Colonic mucosa (tissue), 4 donors: ENCODE results near the gene FABP3. TPM values are rescaled to one million over a fixed set of nuclear protein-coding genes. Genes with fewer than 3 reads are reported as not detected.
A peak's percentile ranks its signal among the peaks of the same experiment; 100 is the strongest.

ENCODE experiments used
- DNase-seq: peaks from one replicate; pipeline ENCODE4 v3.0.0-alpha.2; 2020
- H3K27ac ChIP-seq: fragments of 200-600 bp; one replicate; pipeline ENCODE4 v1.8.0; 2021
- H3K27me3 ChIP-seq: fragments of 200-600 bp; one replicate; pipeline ENCODE4 v1.8.0; 2021
- H3K36me3 ChIP-seq: fragments of 200-600 bp; one replicate; pipeline ENCODE4 v1.8.0; 2021
- H3K4me1 ChIP-seq: fragments of 200-600 bp; one replicate; pipeline ENCODE4 v1.8.0; 2021; ENCODE audit warnings: mild to moderate bottlenecking
- H3K4me3 ChIP-seq: fragments of 200-600 bp; one replicate; pipeline ENCODE4 v1.8.0; 2021
- H3K9ac ChIP-seq, 2 donors: one replicate each; pipeline ENCODE4 v1.7.0; 2013; ENCODE audit warnings: control low read depth in 2 of 2, low read depth in 2 of 2, low read length in 2 of 2
- H3K9me3 ChIP-seq: fragments of 200-600 bp; one replicate; pipeline ENCODE4 v1.8.0; 2021
- CTCF ChIP-seq: fragments of 200-600 bp; IDR thresholded peaks from one replicate; pipeline ENCODE4 v1.8.0; 2022; ENCODE audit warnings: antibody characterized with exemption, mild to moderate bottlenecking
- intact Hi-C: fragments of 100-400 bp; cut with DNase I; formaldehyde crosslinking; loops from one replicate; pipeline ENCODE4 v1.14.1; 2022
- total RNA-seq, 2 donors: library from RNA; stranded (reverse); fragmentation: NEBNext Ultra II Directional in 1 of 2; extraction: Animal tissue kit (Norgen Biotek cat#: 25700) in 1 of 2; gene quantifications; one replicate each; pipeline ENCODE4 v1.2.1, GENCODE V29; 2021
- donor health status: healthy.
- donor health status: DM: no; HTN: no; CAD: no.
- donor health status: DM: no; HTN: no; CAD: no.

FABP3 gene
- total RNA-seq, 2 donors from 2014 or later: 2.8 to 4.7 TPM

GRCh38 chr1:31412205-31412604, 39.3 kb upstream of the FABP3 start:
- Histone ChIP-seq H3K27ac (no peak overlapping the region), H3K4me3 (peak overlapping the region; percentile 79)
- intact Hi-C loops: no loop called here

DNA sequence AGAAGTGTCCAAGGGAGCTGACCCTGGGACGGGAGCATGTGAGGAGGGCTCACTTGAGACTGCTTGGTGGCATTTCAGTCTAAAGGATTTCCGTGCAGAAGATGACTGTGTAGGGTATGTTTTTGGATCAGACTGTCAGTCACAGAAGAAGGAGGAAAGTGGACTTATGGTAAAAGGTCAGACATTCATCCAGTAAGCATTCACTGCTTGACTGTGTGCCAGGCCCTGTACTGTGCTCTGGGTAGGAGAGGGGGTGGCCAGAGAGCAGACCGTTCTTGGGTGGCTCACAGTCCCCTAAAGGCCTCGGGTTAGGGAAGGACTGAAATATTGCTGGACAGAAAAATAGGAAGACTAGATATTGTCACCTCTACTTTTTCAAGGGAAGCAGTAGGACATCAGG, 38.0 kb upstream of the FABP3 start:
- no peaks in the 10 kb centered on the region for H3K9me3 ChIP-seq
- H3K9ac ChIP-seq: no peak overlapping the region
- H3K27ac ChIP-seq: no peak overlapping the region
- no peak for DNase-seq
- no peaks in the 10 kb centered on the region for H3K27me3 ChIP-seq
- TF ChIP-seq CTCF: no peak
- no peaks in the 10 kb centered on the region for H3K36me3 ChIP-seq
- no peak overlapping the region for H3K4me3 ChIP-seq
- intact Hi-C loops: no loop called here
- H3K4me1 ChIP-seq: no peaks in the 10 kb centered on the region

More at GRCh38 chr1:31412205-31412604, 39.3 kb upstream of the FABP3 start:
- H3K4me1 ChIP-seq: no peaks in the 10 kb centered on the region
- H3K36me3 ChIP-seq: no peaks in the 10 kb centered on the region
- no peak for TF ChIP-seq CTCF
- H3K9me3 ChIP-seq: no peaks in the 10 kb centered on the region
- DNase-seq: no peak
- H3K9ac ChIP-seq: peak overlapping the region in 1 of 2 donors; percentile 73
- no peaks in the 10 kb centered on the region for H3K27me3 ChIP-seq

DNA sequence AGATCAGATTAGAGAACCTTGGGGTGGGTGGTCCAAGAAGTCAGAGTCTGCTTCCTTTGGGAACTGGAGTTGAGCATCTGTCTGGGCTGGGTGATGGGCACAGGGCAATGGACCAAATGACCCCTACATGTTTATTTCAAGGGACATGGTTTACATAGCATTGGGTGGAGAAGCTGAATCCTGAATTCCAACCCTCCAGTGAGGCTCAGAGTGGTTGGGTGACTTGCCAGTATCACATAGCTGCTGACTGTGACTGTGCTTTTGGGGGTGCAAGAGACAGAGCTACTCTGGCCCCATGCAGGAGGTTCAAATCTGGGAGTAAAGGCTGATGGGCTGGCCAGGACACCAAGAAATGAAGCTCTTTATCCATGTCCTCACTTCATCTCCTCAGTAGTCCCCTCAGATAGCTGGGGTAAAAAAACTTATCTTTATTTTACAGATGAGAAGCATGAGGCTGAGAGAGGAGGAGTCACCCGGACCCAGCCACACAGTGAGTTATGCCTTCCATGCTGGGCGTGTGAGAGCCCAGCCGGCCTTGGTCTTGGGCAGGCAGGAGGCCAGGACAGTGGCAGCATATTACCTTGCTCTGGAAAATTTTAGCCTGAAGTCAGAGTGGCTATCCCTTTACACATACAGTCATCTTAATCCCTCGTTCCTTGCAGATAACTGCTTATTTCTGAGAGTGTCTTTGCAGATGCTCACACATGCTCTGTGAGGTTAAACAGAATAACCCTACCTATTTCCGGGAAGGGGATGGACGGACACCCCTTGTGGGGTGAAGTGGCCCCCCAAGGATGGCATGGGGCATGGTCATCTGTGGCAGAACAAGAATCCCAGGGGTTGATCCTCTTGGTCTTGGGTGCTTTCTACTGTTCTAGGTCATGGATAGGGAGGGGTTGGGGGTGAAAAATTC, 37.3 kb upstream of the FABP3 start:
- H3K9me3 ChIP-seq: no peaks in the 10 kb centered on the region
- no peak for TF ChIP-seq CTCF
- H3K9ac ChIP-seq: no peak overlapping the region
- no peak overlapping the region for H3K27ac ChIP-seq
- DNase-seq: no peak
- H3K36me3 ChIP-seq: no peaks in the 10 kb centered on the region
- intact Hi-C loops: no loop called here
- no peaks in the 10 kb centered on the region for H3K4me1 ChIP-seq
- no peak overlapping the region for H3K4me3 ChIP-seq
- H3K27me3 ChIP-seq: no peaks in the 10 kb centered on the region

DNA sequence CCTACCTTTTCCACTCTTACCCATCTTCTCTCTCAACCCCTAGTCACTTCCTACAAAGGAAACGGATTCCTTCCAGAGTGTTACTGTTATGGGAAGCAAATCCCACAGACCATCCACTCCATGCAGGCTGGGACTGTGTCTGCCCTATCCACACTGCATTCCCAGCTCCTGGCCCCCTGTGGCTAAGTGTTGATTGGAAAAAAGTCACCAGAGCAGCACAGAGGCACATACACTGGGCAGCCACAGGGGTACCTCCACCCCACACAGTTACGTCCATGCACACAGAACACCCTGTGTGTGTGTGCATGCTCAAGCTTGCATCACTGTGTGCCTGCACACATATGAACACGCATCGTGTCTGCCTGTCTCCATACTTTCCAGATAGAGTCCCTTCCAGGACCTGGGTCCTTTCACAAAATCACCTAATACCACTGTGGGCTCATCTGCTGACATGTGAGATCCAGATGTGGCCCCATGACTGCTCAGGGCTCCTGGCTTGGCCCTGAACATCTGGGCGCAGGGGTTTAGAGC, 36.0 kb upstream of the FABP3 start:
- H3K9ac ChIP-seq: no peak overlapping the region
- no peaks in the 10 kb centered on the region for H3K9me3 ChIP-seq
- no peak for TF ChIP-seq CTCF
- H3K27ac ChIP-seq: no peak overlapping the region
- H3K4me3 ChIP-seq: no peak overlapping the region
- no peaks in the 10 kb centered on the region for H3K27me3 ChIP-seq
- H3K36me3 ChIP-seq: no peaks in the 10 kb centered on the region
- no peaks in the 10 kb centered on the region for H3K4me1 ChIP-seq
- intact Hi-C loops: no loop called here
- DNase-seq: no peak

GRCh38 chr1:31407029-31407626, 34.3 kb upstream of the FABP3 start:
- no peak for DNase-seq
- Histone ChIP-seq H3K4me1 (no peaks in the 10 kb centered on the region), H3K36me3 (no peaks in the 10 kb centered on the region), H3K4me3 (no peak overlapping the region), H3K27ac (no peak overlapping the region), H3K27me3 (no peaks in the 10 kb centered on the region), H3K9ac (no peak overlapping the region), H3K9me3 (no peaks in the 10 kb centered on the region)
- intact Hi-C loops: no loop called here
- no peak for TF ChIP-seq CTCF
